T-helper 2 cell treated with Interferon-gamma antibody and Interleukin-4, amounts not matched to agents 100 ng/mL and 5 ng/mL, for 36 hours (primary cell): ENCODE results near the gene TSPAN33. TPM values are rescaled to one million over a fixed set of nuclear protein-coding genes. Genes with fewer than 3 reads are reported as not detected.
"Not testable (repeated sequence)": the region's sequence is repeated elsewhere in the genome, so short reads cannot be mapped to it uniquely, and the experiment has no call there.

Experiments used
- intact Hi-C: fragments of 100-400 bp; cut with micrococcal nuclease; formaldehyde crosslinking; loops from one replicate; pipeline ENCODE4 v1.15.1; 2023
- total RNA-seq: library from RNA; stranded (reverse); gene quantifications from 2 replicates; pipeline ENCODE4 v1.2.3, GENCODE V29; 2022

Gene TSPAN33
- total RNA-seq, 1 donor from 2014 or later = 2.7 TPM

DNA sequence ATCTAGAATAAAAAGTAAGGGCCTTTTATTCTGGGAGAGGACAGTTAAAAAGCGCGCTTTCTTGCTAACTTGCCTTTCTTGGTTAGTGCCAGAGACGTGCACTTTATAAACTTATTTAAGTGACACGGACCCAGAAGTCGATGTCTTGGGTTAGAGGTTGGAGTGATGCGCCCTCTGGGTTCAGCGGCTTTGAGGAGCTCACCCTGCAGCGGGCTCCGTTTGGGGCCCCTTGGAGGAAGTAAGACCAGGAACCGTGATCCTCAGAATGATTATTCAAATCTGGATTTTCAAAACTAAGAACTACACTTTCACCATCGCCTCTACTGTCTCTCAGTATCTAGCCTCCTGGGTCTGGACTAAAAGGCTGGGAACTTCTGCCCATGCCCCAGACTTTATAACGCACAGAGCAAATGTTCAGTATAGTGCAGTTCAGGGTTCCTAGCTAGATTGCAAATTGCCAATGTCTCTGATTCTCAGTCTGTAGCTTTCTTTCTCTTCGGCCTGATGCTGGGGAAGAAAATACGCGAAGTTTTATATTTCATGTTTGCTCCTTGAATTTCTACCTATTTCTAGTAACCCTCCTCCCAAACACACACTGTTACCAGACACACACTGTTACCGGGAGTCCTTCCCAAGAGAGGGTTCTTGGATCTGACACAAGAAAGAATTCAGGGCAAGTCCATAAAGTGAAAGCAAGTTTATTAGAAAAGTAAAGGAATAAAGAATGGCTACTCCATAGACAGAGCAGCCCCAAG lies 25.4 kb downstream of the TSPAN33 start:
- intact Hi-C loops = no loop called here

- intact Hi-C loops = no loop called here
These were observed 26.0 kb downstream of the TSPAN33 start for GRCh38 chr7:129170441-129171021.

- intact Hi-C loops = not testable (repeated sequence)
These were observed 29.4 kb downstream of the TSPAN33 start for GRCh38 chr7:129173861-129174260.

DNA sequence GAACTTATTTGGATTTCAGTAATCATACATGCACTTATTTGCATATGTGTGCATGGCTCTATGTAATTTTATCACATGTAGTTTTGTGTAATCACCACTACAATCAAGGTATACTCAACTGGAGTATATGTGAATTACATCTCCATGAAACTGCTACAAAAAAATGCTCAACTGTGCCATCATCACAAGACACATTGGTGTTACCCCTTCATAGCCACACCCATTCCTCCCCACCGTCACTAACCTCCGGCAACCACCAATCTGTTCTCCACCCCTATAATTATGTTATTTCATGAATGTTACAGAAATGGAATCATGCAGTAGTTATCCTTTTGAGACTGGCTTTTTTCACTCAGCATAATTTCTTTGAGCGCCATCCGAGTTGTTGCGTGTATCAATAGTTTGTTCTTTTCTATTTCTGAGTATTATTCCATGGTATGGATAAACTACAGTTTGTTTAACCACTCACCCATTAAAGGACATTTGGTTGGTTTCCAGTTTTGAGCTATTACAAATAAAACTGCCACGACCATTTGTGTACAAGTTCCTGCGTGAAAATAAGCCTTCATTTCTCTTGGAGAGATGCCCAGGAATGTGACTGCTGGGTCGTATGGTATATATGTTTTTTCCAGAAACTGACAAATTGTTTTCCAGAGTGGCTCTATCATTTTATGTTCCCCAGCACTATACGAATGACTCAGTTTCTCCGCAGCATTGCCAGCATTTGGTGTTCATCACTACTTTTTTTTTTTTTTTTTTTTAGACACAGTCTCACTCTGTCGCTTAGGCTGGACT lies 32.6 kb downstream of the TSPAN33 start:
- intact Hi-C loops = no loop called here

DNA sequence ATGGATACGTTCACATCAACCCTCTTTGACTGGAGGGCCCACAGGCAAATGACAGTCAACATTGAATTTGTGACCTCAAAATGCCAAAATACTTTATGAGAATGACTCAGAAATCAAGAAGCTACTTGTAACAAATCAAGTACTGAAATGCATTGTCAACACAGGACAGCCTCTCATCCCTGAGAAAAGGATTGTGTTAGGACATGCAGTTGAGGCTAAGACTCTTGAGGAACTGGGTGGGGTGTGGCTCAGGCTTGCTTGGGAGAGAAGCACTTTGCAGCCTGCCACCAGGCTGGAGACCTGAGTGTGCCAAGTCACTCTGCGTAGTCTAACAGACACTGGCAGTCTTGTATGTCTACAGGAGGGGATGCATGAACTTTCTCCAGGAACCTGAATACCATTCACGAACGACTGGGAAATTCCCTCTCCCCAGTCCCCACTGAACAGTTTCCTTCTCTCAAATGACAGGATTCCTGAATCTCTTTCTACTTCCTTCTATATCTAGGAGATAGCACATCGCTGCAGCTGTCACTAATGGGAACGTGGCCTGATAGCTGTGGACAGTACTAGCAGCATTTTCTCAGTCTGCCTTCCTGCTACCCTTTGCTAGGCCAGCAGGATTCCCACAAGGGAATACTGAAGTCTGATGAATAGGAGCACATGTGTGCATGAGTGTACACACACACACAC lies 40.6 kb downstream of the TSPAN33 start:
- intact Hi-C loops = no loop called here

DNA sequence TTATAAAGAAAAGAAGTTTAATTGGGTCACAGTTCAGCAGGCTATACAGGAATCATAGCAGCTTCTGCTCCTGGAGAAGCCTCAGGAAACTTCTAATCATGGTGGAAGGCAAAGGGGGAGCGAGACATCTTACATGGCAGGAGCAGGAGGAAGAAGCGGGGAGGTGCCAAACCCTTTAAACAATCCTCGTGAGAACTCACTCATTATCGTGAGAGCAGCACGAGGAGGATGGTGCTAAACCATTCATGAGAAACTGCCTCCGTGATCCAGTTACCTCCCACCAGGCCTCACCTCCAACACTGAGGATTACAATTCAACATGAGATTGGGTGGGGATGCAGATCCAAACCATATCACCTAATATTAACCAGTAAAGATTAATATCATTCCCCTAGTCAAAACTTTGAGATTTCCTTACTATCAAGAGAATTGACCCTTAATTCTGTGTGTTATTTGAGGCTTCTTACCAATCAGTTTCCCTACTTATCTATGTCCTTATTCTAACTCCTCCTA lies 42.3 kb downstream of the TSPAN33 start:
- intact Hi-C loops = no loop called here

- intact Hi-C loops = no loop called here
These were observed 43.3 kb downstream of the TSPAN33 start for GRCh38 chr7:129187681-129188371.

- intact Hi-C loops = no loop called here
These were observed 43.9 kb downstream of the TSPAN33 start, which contains the start of gene SMO for GRCh38 chr7:129188372-129188891. TSS of gene SMO (plus strand) at chr7:129188633. CDS start at chr7:129189152, 519 bp downstream.

GRCh38 chr7:129188892-129189660 lies 44.6 kb downstream of the TSPAN33 start:
- intact Hi-C loops = no loop called here

DNA sequence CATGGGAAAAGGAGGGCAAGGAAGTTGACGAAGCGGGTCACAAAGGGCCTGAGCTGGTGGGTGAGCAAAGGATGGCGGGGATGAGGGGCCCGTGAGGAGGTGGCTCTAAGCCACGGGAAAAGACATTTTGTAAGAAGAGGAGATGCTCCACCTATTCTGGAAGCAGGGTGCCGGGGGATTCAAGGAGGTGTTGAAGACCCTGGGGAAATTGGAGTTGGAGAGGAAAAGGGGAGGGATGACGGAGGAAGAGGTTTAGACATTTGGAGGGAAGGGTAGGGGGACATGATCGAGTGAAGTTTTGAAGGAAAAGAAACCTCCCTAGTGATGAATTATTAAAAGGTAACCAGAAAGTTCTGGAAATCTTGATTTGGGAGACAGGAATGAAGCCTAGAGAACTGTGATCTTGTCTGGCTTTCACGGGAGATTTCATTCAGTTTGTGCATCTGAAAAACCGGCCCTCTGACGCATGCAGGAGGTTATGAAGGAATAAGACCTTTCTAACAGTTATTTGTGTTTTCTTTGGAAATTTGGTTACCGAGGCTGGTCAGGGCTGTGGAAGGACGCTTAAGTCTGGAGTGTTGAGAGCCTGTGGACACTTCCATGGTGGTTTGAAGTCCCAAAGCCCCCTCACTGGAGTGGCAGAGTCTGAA lies 45.3 kb downstream of the TSPAN33 start:
- intact Hi-C loops = no loop called here

DNA sequence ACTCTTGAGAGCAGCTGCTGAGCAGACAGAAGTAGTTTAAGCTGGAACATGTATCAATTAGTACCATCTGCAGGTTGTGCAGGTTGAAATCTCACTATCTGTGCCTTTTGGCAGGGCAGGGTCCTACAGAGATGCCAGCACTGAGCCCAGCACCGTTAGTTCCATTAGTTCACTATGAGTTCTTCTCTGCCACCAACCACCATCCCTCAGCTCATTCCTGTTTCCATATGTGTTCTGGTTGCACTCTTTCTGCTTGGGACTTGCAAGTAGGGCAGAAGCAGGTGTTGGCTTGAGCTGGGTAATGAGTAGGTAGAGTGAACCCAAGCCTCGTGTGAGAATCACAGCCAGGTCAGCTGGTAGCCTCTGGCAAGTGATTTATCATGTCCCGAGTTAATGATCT lies 46.8 kb downstream of the TSPAN33 start:
- intact Hi-C loops = no loop called here

GRCh38 chr7:129193892-129194291 lies 49.4 kb downstream of the TSPAN33 start:
- intact Hi-C loops = no loop called here

DNA sequence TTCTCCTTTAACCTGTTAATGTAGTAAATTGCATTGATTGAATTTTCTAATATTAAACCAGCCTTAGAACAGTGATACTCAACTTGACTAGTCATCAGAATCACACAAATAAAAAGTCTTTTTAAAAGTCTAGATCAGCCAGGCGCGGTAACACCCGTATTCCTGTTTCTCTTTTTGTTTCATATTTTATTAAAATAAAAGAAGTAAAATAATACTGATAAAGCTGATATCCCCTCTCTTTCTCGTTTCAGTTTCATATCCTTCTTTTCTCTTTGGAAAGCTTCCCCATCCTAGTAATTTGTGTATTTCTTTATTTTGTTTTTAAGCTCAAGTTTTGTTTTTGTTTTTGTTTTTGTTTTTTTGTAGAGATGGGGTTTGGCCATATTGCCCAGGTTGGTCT lies 53.3 kb downstream of the TSPAN33 start:
- intact Hi-C loops = no loop called here

DNA sequence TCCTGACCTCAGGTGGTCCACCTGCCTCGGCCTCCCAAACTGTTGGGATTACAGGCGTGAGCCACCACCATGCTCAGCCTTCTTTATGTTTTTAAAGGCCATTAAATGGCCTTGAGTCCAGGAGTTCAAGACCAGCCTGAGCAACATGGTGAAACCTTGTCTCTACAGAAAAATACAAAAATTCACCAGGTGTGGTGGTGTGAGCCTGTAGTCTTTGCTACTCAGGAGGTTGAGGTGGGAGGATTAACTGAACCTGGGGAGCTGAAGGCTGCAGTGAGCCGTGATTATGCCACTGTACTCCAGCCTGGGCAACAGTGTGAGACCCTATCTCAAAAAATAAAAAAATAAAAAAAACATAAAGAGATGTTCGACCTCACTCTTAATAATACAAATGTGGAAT lies 54.9 kb downstream of the TSPAN33 start:
- intact Hi-C loops = no loop called here

DNA sequence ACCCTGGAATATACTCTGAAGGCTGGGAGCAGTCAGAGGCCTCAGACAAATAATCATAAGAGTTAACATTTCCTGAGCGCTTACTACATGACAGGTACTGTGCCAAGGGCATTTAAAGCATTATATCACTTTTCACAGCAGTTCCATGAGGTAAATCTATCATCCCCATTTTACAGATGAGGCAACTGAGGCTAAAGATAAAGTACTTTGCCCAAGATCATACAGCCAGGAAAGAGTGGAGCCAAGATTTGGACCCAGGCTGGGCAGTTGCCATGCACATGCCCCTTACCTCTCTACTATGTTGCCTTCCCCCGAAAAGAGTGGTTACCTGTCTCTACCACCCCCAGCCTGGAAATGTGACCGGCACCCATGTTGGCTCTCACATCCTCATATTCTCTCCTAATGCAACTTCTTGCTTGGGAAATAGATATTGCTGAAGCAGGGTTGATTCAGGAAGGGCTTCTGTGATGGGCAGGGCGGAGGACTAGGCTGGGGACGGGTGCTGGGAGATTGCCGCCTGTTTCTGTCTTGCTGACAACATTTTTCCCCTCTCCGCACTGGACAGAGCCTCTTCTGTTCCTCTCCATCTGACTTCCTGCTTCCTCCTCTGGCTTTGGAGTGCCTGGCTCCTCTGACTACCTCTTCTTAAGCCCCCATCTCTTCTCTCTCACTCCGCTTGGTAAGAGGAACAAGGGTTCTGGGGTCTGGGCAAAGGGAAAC lies 57.7 kb downstream of the TSPAN33 start:
- intact Hi-C loops = no loop called here

- intact Hi-C loops = no loop called here
These were observed 58.7 kb downstream of the TSPAN33 start for GRCh38 chr7:129203050-129203741.

DNA sequence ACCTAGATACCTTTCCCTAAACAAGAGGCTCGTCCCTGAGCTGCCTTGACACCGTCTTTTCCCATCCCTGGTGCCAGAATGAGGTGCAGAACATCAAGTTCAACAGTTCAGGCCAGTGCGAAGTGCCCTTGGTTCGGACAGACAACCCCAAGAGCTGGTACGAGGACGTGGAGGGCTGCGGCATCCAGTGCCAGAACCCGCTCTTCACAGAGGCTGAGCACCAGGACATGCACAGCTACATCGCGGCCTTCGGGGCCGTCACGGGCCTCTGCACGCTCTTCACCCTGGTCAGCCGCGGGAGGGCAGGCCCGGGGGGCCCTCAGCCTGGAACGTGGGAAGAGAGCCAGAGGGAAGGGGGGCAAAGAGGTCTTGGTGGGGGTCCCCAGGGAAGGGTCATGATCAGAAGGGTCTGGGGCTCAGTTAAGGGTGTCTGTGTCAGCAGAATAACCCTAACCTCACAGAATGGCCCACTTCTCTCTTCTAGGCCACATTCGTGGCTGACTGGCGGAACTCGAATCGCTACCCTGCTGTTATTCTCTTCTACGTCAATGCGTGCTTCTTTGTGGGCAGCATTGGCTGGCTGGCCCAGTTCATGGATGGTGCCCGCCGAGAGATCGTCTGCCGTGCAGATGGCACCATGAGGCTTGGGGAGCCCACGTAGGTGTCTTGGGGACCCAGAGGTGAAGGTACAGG lies 60.8 kb downstream of the TSPAN33 start:
- intact Hi-C loops = no loop called here
